K562 (cell line): ENCODE measurements around the gene MME. TPM values are rescaled to one million over a fixed set of nuclear protein-coding genes. Genes with fewer than 3 reads are reported as not detected.

Source experiments
- ARID2 ChIP-seq: fragments of 450-650 bp; IDR thresholded peaks from 2 replicates; pipeline ENCODE4 v1.6.1; 2017; ENCODE audit warnings: antibody characterized with exemption, mild to moderate bottlenecking
- CREM ChIP-seq: IDR thresholded peaks from 2 replicates; pipeline ENCODE4 v1.6.1; 2014; ENCODE audit warnings: antibody characterized with exemption, low read depth
- EP400 ChIP-seq: fragments of 450-650 bp; IDR thresholded peaks from 2 replicates; pipeline ENCODE4 v1.6.1; 2017; ENCODE audit warnings: antibody characterized with exemption, mild to moderate bottlenecking, moderate library complexity
- ETS1 ChIP-seq: conservative IDR thresholded peaks from 2 replicates; pipeline ENCODE4 v1.6.1; 2011; ENCODE audit warnings: low read depth, mild to moderate bottlenecking, low read length; ENCODE audit not compliant: control insufficient read depth
- ETV1 ChIP-seq: fragments of 450-650 bp; conservative IDR thresholded peaks from 2 replicates; pipeline ENCODE4 v1.6.1; 2016; ENCODE audit warnings: missing genetic modification characterization, control low read depth, low read depth, missing compliant biosample characterization
- EZH2 ChIP-seq: IDR thresholded peaks from 2 replicates; pipeline ENCODE4 v1.6.1; 2012; ENCODE audit warnings: low read depth, mild to moderate bottlenecking, inconsistent platforms, low read length, borderline replicate concordance
- HOMEZ ChIP-seq: fragments of 250-450 bp; sonication (Bioruptor Pico); IDR thresholded peaks from 2 replicates; pipeline ENCODE4 v1.4.0; 2020; ENCODE audit warnings: mild to moderate bottlenecking, moderate library complexity
- KAT8 ChIP-seq: fragments of 450-650 bp; IDR thresholded peaks from 2 replicates; pipeline ENCODE4 v1.6.1; 2016; ENCODE audit warnings: low read depth, mild to moderate bottlenecking
- MIER1 ChIP-seq: fragments of 450-650 bp; IDR thresholded peaks from 2 replicates; pipeline ENCODE4 v1.6.1; 2016; ENCODE audit warnings: antibody characterized with exemption, mild to moderate bottlenecking, low read depth
- PBX2 ChIP-seq, 2 experiments: IDR thresholded peaks in 1 of 2; conservative IDR thresholded peaks in 1 of 2; 2 replicates each; pipeline ENCODE4 v1.6.1; 2016; ENCODE audit warnings: low read depth in 2 of 2, mild to moderate bottlenecking in 1 of 2, missing compliant biosample characterization in 1 of 2, missing genetic modification characterization in 1 of 2, moderate library complexity in 1 of 2
- PHF8 ChIP-seq: fragments of 200-600 bp; sonication (generic); IDR thresholded peaks from 2 replicates; pipeline ENCODE4 v1.6.1; 2012; ENCODE audit warnings: mixed run types, mild to moderate bottlenecking, inconsistent platforms, low read length, moderate library complexity, borderline replicate concordance
- PML ChIP-seq: IDR thresholded peaks from 2 replicates; pipeline ENCODE4 v1.6.1; 2012; ENCODE audit warnings: low read length, inconsistent platforms
- POU5F1 ChIP-seq: fragments of 150-350 bp; IDR thresholded peaks from 2 replicates; pipeline ENCODE4 v1.6.1; 2014; ENCODE audit warnings: borderline replicate concordance, low read length, low read depth, mild to moderate bottlenecking; ENCODE audit not compliant: partially characterized antibody
- RAD51 ChIP-seq: fragments of 450-650 bp; IDR thresholded peaks from 2 replicates; pipeline ENCODE4 v1.7.1; 2016; ENCODE audit warnings: low read depth, mild to moderate bottlenecking, borderline replicate concordance
- TBP ChIP-seq: optimal IDR thresholded peaks from 2 replicates; pipeline ENCODE3; 2011; ENCODE audit warnings: low read depth, low read length, improper control_type of control experiment
- YBX1 ChIP-seq: fragments of 450-650 bp; IDR thresholded peaks from 2 replicates; pipeline ENCODE4 v1.7.1; 2016; ENCODE audit warnings: mild to moderate bottlenecking
- ZBTB34 ChIP-seq: fragments of 250-450 bp; sonication (Bioruptor Pico); IDR thresholded peaks from 2 replicates; pipeline ENCODE4 v1.8.0; 2021; ENCODE audit warnings: mild to moderate bottlenecking, moderate library complexity
- ZNF146 ChIP-seq: IDR thresholded peaks from one replicate; pipeline ENCODE4 v1.6.1; 2018; ENCODE audit warnings: missing compliant biosample characterization; ENCODE audit not compliant: unreplicated experiment
- ZNF511 ChIP-seq: sonication (generic); formaldehyde crosslinking; IDR thresholded peaks from 2 replicates; pipeline ENCODE4 v1.8.0; 2022; ENCODE audit warnings: mild to moderate bottlenecking, missing genetic modification reagents
- polyA plus RNA-seq, 8 experiments: library from polyadenylated mRNA; depleted of rRNA in 4 of 8; stranded (reverse) in 5 of 8; unstranded in 3 of 8; fragments of >200 nt; fragmentation: Nextera tagmentation in 2 of 8; fragmentation: Illumina TruSeq in 1 of 8; extraction: Ambion mirVana in 2 of 8; extraction: Trizol in 1 of 8; gene quantifications; 2 replicates each; pipeline versions ENCODE4 v1.2.1 to v1.2.3, GENCODE V29; 2011 to 2014; ENCODE audit warnings: inconsistent platforms in 1 of 8, missing spikeins in 1 of 8
- total RNA-seq, 7 experiments: library from RNA; depleted of rRNA in 6 of 7; stranded (reverse); fragments of >200 nt in 6 of 7; fragmentation: Illumina TruSeq in 2 of 7; extraction: Trizol in 2 of 7; gene quantifications; 2 replicates each; pipeline versions ENCODE4 v1.2.1 to v1.2.3, GENCODE V29; 2011 to 2021; ENCODE audit warnings: low replicate concordance in 1 of 7

Gene MME
- total and polyA plus RNA-seq, 9 of the 15 experiments (the other 6 are each of a cell fraction or from before 2014, with no cell fraction given) = 0.80 to 8.6 (median 2.5) TPM

GRCh38 chr3:155038203-155038554 lies 41.9 kb upstream of the MME start (continued):
- no peak for TF ChIP-seq PBX2 (CRISPR knock-in tag; IDR thresholded peaks at IDR 0.05; ENCODE audit: low read depth)
- TF ChIP-seq PBX2 (tag; conservative IDR thresholded peaks at IDR 0.05; ENCODE audit: low read depth) = 0 out of 2 replicates have a peak, but pooled peaks have one; percentile 1
- TF ChIP-seq ETS1 = no peak
- TF ChIP-seq ARID2 = no peak
- no peak for TF ChIP-seq RAD51
- TF ChIP-seq PHF8 = no peak
- TF ChIP-seq ZNF511 (CRISPR knock-in tag) = no peak
- TF ChIP-seq PML = peak; percentile 3; the same call in 1 of the 2 replicates
- no peak for TF ChIP-seq POU5F1
- TF ChIP-seq YBX1 = no peak
- no peak for TF ChIP-seq HOMEZ (CRISPR knock-in tag)
- 0 out of 2 replicates have a peak, but pooled peaks have one; percentile 4 for TF ChIP-seq EP400
- TF ChIP-seq ZBTB34 (CRISPR knock-in tag) = no peak
- no peak for TF ChIP-seq MIER1
- no peak for TF ChIP-seq ZNF146 (CRISPR knock-in tag)
- no peak for TF ChIP-seq KAT8
- TF ChIP-seq CREM = no peak
- no peak for TF ChIP-seq ETV1 (tag)
- TF ChIP-seq TBP = no peak
- no peak for TF ChIP-seq EZH2
